Fibroblast of peridontal ligament (primary cell): ENCODE measurements around the gene PCDHA9.
"Not testable (repeated sequence)": the region's sequence is repeated elsewhere in the genome, so short reads cannot be mapped to it uniquely, and the experiment has no call there.

Experiments used
- DNase-seq: peaks from one replicate; pipeline ENCODE4 v3.0.0-alpha.2; 2010; ENCODE audit errors: extremely low read depth

The PCDHA9 gene, protein sequence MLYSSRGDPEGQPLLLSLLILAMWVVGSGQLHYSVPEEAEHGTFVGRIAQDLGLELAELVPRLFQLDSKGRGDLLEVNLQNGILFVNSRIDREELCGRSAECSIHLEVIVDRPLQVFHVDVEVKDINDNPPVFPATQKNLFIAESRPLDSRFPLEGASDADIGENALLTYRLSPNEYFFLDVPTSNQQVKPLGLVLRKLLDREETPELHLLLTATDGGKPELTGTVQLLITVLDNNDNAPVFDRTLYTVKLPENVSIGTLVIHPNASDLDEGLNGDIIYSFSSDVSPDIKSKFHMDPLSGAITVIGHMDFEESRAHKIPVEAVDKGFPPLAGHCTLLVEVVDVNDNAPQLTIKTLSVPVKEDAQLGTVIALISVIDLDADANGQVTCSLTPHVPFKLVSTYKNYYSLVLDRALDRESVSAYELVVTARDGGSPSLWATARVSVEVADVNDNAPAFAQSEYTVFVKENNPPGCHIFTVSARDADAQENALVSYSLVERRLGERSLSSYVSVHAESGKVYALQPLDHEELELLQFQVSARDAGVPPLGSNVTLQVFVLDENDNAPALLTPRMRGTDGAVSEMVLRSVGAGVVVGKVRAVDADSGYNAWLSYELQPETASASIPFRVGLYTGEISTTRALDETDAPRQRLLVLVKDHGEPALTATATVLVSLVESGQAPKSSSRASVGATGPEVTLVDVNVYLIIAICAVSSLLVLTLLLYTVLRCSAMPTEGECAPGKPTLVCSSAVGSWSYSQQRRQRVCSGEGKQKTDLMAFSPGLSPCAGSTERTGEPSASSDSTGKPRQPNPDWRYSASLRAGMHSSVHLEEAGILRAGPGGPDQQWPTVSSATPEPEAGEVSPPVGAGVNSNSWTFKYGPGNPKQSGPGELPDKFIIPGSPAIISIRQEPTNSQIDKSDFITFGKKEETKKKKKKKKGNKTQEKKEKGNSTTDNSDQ

DNA sequence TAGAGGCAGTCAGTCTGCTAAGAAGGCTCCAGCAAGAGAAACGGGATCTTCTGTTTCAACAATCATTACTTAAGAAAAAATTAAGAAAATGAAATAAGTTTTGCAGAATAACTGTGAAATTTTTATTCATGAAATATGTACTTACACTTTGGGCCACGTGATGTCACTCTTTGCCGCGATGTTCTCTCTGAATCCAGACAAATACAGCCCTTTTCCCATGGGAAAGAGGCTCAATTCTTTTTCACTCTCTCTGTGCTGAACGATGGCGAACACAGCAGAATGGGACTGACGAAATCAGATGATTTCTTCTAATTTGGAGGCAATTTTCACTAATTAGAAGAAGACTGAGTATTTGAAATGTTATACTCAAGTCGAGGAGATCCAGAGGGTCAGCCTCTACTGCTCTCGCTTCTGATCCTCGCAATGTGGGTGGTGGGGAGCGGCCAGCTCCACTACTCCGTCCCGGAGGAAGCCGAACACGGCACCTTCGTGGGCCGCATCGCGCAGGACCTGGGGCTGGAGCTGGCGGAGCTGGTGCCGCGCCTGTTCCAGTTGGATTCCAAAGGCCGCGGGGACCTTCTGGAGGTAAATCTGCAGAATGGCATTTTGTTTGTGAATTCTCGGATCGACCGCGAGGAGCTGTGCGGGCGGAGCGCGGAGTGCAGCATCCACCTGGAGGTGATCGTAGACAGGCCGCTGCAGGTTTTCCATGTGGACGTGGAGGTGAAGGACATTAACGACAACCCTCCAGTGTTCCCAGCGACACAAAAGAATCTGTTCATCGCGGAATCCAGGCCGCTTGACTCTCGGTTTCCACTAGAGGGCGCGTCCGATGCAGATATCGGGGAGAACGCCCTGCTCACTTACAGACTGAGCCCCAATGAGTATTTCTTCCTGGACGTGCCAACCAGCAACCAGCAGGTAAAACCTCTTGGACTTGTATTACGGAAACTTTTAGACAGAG is at the start of gene PCDHA9:
Gene PCDHA9 (plus strand): TSS at position 244 of the 964 bp plus-strand sequence. CDS start 114 bp downstream, at position 358.
- not testable (repeated sequence) for DNase-seq

DNA sequence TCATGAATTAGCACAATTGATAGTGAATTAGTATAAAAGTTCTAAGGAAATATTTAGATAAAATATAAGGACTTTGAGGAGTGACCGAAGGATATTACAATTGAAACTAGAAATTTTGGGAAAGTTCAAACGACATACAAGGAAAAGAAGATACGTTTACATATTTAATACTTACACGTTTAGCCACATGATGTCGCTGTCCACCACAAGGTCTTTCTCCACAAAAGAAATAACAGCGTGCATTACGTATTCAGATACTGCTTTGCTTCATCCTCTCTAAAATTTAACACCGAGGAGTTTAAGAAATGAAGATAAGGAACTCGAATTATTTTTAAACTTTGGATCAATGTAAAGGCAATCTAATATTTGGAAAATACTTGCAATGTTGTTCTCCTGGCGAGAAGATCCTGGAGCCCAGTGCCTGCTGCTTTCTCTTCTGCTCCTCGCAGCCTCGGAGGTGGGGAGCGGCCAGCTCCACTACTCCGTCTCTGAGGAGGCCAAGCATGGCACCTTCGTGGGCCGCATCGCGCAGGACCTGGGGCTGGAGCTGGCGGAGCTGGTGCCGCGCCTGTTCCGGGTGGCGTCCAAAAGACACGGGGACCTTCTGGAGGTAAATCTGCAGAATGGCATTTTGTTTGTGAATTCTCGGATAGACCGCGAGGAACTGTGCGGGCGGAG is 47.2 kb upstream of the PCDHA9 start, which contains the start of gene PCDHA3:
Gene PCDHA3 (plus strand): TSS at position 242 of the 678 bp plus-strand sequence.
- peak; percentile 37 for DNase-seq

DNA sequence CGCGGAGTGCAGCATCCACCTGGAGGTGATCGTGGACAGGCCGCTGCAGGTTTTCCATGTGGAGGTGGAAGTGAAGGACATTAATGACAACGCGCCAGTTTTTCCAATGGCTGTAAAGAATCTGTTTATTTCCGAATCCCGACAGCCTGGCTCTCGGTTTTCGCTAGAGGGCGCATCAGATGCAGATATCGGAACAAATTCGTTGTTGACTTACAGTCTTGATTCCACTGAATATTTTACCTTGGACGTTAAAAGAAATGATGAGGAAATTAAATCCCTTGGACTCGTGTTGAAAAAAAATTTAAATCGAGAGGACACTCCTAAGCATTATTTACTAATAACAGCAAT is 46.7 kb upstream of the PCDHA9 start:
- DNase-seq, result no peak

DNA sequence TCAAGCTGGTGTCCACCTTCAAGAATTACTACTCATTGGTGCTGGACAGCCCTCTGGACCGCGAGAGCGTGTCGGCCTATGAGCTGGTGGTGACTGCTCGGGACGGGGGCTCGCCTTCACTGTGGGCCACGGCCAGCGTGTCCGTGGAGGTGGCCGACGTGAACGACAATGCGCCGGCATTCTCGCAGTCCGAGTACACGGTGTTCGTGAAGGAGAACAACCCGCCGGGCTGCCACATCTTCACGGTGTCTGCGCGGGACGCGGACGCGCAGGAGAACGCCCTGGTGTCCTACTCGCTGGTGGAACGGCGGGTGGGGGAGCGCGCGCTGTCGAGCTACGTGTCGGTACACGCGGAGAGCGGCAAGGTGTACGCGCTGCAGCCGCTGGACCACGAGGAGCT is 45.8 kb upstream of the PCDHA9 start:
- not testable (repeated sequence) for DNase-seq

DNA sequence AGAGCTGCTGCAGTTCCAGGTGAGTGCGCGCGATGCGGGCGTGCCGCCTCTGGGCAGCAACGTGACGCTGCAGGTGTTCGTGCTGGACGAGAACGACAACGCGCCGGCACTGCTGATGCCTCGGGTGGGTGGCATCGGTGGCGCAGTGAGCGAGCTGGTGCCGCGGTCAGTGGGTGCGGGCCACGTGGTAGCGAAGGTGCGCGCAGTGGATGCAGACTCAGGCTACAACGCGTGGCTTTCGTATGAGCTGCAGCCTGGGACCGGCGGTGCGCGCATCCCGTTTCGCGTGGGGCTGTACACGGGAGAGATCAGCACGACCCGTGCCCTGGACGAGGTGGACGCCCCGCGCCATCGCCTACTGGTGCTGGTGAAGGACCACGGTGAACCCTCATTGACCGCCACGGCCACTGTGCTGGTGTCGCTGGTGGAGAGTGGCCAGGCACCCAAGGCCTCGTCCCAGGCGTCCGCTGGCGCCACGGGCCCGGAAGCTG is 45.4 kb upstream of the PCDHA9 start:
- no peak for DNase-seq

DNA sequence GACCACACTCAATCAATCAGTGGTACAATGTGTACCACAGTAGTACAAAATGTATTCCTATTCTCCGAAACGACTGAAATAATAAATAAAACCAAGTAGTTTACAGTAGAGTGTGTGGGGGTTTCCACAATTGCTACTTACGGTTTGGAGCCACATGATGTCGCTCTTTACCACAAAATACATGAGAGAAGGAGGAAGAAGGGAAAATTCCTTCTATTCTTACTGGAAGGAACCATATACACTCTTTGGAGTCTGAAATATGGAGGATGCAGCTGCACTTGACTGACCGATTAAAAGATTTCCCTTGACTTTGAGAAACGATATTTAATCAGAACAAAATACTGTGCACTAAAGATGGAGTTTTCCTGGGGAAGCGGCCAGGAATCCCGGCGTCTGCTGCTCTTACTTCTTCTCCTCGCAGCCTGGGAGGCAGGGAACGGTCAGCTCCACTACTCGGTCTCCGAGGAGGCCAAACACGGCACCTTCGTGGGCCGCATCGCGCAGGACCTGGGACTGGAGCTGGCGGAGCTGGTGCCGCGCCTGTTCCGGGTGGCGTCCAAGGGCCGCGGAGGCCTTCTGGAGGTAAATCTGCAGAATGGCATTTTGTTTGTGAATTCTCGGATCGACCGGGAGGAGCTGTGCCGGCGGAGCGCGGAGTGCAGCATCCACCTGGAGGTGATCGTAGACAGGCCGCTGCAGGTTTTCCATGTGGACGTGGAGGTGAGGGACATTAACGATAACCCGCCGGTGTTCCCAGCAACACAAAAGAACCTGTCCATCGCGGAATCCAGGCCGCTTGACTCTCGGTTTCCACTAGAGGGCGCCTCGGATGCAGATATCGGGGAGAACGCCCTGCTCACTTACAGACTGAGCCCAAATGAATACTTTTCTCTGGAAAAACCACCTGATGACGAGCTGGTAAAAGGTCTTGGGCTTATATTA is 41.1 kb upstream of the PCDHA9 start, which contains the start of gene PCDHA4:
Gene PCDHA4 (plus strand): TSS at position 235 of the 942 bp plus-strand sequence.
- DNase-seq, result peak; percentile 18

DNA sequence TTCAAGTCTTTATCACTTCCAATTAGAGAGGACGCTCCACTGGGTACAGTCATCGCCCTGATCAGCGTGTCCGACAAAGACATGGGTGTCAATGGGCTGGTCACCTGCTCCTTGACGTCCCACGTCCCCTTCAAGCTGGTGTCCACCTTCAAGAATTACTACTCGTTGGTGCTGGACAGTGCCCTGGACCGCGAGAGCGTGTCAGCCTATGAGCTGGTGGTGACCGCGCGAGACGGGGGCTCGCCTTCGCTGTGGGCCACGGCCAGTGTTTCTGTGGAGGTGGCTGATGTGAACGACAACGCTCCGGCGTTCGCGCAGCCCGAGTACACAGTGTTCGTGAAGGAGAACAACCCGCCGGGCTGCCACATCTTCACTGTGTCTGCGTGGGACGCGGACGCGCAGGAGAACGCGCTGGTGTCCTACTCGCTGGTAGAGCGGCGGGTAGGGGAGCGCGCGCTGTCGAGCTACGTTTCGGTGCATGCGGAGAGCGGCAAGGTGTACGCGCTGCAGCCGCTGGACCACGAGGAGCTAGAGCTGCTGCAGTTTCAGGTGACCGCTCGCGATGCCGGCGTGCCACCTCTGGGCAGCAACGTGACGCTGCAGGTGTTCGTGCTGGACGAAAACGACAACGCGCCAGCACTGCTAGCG is 39.8 kb upstream of the PCDHA9 start:
- not testable (repeated sequence) for DNase-seq

DNA sequence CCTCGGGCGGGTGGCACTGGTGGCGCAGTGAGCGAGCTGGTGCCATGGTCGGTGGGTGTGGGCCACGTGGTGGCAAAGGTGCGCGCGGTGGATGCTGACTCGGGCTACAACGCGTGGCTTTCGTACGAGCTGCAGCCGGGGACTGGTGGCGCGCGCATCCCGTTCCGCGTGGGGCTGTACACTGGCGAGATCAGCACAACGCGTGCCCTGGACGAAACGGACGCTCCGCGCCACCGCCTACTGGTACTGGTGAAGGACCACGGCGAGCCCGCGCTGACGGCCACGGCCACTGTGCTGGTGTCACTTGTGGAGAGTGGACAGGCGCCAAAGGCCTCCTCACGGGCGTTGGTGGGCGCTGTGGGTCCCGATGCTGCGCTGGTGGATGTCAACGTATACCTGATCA is 39.3 kb upstream of the PCDHA9 start:
- no peak for DNase-seq

DNA sequence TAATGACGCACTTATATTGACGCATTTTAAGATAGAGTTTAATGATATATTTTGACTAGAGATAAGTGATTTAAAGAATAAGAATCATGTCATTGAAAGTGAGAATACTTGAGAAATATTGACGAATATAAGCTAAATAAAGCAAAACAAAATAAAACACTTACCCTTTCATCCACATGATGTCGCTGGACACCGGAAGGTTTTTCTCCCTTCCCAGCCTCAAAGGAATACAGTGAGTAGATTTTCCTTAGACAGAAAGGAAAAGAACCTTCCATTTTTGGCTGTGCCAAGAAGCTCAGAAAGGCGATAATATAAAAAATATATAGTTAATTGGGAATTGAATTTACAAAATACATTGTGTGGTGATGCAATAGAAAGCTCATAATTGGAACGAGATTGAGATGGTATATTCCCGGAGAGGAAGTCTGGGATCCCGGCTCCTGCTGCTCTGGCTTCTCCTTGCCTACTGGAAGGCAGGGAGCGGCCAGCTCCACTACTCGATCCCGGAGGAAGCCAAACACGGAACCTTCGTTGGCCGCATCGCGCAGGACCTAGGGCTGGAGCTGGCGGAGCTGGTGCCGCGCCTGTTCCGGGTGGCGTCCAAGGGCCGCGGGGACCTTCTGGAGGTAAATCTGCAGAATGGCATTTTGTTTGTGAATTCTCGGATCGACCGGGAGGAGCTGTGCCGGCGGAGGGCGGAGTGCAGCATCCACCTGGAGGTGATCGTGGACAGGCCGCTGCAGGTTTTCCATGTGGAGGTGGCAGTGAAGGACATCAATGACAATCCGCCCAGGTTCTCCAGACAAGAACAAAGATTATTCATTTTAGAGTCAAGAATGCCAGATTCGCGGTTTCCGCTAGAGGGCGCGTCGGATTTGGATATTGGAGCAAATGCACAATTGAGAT is 26.6 kb upstream of the PCDHA9 start, which contains the start of gene PCDHA5:
Gene PCDHA5 (plus strand): TSS at position 239 of the 906 bp plus-strand sequence.
- DNase-seq, result no peak

DNA sequence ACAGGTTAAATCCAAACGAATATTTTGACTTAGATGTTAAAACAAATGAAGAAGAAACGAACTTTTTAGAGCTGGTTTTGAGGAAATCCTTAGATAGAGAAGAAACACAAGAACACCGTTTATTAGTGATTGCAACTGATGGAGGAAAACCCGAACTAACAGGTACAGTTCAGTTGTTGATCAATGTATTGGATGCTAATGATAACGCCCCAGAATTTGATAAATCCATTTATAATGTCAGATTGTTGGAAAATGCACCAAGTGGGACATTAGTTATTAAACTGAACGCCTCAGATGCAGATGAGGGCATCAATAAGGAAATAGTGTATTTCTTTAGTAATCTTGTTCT is 25.9 kb upstream of the PCDHA9 start:
- no peak for DNase-seq

DNA sequence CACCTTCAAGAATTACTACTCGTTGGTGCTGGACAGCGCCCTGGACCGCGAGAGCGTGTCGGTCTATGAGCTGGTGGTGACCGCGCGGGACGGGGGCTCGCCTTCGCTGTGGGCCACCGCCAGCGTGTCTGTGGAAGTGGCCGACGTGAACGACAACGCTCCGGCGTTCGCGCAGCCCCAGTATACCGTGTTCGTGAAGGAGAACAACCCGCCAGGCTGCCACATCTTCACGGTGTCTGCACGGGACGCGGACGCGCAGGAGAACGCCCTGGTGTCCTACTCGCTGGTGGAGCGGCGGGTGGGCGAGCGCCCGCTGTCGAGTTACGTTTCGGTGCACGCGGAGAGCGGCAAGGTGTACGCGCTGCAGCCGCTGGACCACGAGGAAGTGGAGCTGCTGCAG is 25.2 kb upstream of the PCDHA9 start:
- DNase-seq, result not testable (repeated sequence)

DNA sequence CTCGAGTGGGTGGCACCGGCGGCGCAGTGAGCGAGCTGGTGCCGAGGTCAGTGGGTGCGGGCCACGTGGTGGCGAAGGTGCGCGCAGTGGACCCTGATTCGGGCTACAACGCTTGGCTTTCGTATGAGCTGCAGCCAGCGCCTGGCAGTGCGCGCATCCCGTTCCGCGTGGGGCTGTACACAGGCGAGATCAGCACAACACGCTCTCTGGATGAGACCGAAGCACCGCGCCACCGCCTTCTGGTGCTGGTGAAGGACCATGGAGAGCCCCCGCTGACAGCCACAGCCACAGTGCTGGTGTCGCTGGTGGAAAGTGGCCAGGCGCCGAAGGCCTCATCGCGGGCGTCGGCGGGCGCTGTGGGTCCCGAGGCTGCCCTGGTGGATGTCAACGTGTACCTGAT is 24.7 kb upstream of the PCDHA9 start:
- DNase-seq, result no peak

DNA sequence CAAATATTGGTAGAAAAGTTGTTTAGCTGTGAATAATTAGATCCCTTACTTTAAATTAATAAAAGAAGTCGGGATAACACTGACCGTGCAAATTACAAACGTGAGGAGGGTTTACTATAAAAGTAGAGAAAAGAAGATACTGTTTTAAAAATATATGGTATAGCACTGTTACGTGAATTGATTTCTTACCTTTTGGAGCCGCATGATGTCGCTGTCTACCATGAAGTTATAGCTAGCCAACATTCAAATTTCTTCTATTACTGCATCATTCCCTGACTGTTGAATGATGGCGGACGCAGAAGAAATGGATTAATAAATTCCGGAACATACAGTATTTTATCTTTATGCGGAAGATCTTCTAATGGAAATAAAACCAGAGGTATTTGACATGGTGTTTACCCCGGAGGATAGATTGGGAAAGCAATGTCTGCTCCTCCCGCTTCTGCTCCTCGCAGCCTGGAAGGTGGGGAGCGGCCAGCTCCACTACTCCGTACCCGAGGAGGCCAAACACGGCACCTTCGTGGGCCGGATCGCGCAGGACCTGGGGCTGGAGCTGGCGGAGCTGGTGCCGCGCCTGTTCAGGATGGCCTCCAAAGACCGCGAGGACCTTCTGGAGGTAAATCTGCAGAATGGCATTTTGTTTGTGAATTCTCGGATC is 20.3 kb upstream of the PCDHA9 start, which contains the start of gene PCDHA6:
Gene PCDHA6 (plus strand): TSS at position 257 of the 658 bp plus-strand sequence. CDS start 132 bp downstream, at position 389.
- peak; percentile 7 for DNase-seq

DNA sequence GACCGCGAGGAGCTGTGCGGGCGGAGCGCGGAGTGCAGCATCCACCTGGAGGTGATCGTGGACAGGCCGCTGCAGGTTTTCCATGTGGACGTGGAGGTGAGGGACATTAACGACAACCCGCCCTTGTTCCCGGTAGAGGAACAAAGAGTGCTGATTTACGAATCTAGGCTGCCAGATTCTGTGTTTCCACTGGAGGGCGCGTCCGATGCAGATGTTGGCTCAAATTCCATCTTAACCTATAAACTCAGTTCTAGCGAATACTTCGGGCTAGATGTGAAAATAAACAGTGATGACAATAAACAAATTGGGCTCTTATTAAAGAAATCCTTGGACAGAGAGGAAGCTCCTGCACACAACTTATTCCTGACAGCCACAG is 19.8 kb upstream of the PCDHA9 start:
- DNase-seq, result no peak

DNA sequence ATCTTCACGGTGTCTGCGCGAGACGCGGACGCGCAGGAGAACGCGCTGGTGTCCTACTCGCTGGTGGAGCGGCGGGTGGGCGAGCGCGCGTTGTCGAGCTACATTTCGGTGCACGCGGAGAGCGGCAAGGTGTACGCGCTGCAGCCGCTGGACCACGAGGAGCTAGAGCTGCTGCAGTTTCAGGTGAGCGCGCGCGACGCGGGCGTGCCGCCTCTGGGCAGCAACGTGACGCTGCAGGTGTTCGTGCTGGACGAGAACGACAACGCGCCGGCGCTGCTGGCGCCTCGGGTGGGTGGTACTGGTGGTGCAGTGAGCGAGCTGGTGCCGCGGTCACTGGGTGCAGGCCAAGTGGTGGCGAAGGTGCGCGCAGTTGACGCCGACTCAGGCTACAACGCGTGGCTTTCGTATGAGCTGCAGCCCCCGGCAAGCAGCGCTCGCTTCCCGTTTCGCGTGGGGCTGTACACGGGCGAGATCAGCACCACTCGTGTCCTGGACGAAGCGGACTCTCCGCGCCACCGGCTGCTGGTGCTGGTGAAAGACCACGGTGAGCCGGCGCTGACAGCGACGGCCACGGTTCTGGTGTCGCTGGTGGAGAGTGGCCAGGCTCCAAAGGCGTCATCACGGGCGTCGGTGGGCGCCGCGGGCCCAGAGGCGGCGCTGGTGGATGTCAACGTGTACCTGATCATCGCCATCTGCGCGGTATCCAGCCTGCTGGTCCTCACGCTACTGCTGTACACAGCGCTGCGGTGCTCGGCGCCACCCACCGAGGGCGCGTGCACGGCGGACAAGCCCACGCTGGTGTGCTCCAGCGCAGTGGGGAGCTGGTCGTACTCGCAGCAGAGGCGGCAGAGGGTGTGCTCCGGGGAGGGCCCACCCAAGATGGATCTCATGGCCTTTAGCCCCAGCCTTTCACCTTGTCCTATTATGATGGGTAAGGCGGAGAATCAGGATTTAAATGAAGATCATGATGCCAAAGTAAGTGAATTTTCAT is 18.4 kb upstream of the PCDHA9 start:
- DNase-seq, result not testable (repeated sequence)

DNA sequence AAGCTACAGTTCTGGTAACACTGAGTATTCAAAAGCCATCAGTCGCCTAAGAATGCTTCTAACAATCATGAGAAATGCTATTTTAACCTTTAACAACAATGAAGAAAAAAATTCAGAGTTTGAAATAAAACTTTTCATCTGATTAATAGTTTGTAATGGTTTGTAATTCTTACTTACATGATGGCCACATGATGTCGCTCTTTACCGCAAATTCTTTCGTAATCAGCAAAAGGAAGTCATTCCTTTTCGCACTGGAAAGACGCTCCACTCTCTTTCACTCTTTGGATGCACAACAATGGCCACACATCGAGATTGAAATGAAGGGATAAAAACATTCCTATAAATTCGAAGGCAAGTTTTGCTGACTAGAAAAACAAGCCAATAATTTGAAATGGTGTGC is 14.2 kb upstream of the PCDHA9 start, which contains the start of gene PCDHA7:
Gene PCDHA7 (plus strand): TSS at position 277 of the 400 bp plus-strand sequence. CDS start 115 bp downstream, at position 392.
- peak; percentile 4 for DNase-seq
